Hepatocyte (in vitro differentiated cells): ENCODE data around the gene ZGLP1. TPM values are rescaled to one million over a fixed set of nuclear protein-coding genes. Genes with fewer than 3 reads are reported as not detected.

ENCODE experiments used
- DNase-seq: peaks from one replicate; pipeline ENCODE4 v3.0.0-alpha.2; 2016; ENCODE audit warnings: low spot score
- H2AFZ ChIP-seq: fragments of 200-600 bp; sonication (generic); 2 replicates; pipeline ENCODE4 v1.6.0; 2016; ENCODE audit warnings: antibody characterized with exemption, mild to moderate bottlenecking
- H3K27ac ChIP-seq: fragments of 200-600 bp; sonication (generic); 2 replicates; pipeline ENCODE4 v1.5.1; 2016; ENCODE audit warnings: mild to moderate bottlenecking
- H3K27me3 ChIP-seq: fragments of 200-600 bp; sonication (generic); 2 replicates; pipeline ENCODE4 v1.6.1; 2016
- H3K36me3 ChIP-seq: fragments of 200-600 bp; sonication (generic); replicated peaks from 2 replicates; pipeline ENCODE4 v1.5.1; 2016; ENCODE audit warnings: low read depth; ENCODE audit not compliant: insufficient read depth
- H3K4me1 ChIP-seq: fragments of 200-600 bp; sonication (generic); 2 replicates; pipeline ENCODE4 v1.5.1; 2016; ENCODE audit warnings: mild to moderate bottlenecking, moderate library complexity; ENCODE audit not compliant: insufficient read depth
- H3K4me2 ChIP-seq: fragments of 200-600 bp; sonication (generic); 2 replicates; pipeline ENCODE4 v1.6.0; 2016
- H3K4me3 ChIP-seq: fragments of 200-600 bp; sonication (generic); 2 replicates; pipeline ENCODE4 v1.5.1; 2016; ENCODE audit warnings: mild to moderate bottlenecking
- H3K79me2 ChIP-seq: fragments of 200-600 bp; sonication (generic); 2 replicates; pipeline ENCODE4 v1.6.0; 2017; ENCODE audit warnings: mild to moderate bottlenecking
- H3K9me2 ChIP-seq: fragments of 200-600 bp; sonication (generic); replicated peaks from 2 replicates; pipeline ENCODE4 v1.6.0; 2017; ENCODE audit warnings: mild to moderate bottlenecking; ENCODE audit not compliant: insufficient read depth
- H3K9me3 ChIP-seq: fragments of 200-600 bp; sonication (generic); 2 replicates; pipeline ENCODE4 v1.5.1; 2016; ENCODE audit warnings: low read depth, mild to moderate bottlenecking
- H4K20me1 ChIP-seq: fragments of 200-600 bp; sonication (generic); 2 replicates; pipeline ENCODE4 v1.6.0; 2016; ENCODE audit warnings: mild to moderate bottlenecking; ENCODE audit not compliant: insufficient read depth, poor library complexity, severe bottlenecking
- CTCF ChIP-seq: fragments of 200-600 bp; sonication (generic); IDR thresholded peaks from 2 replicates; pipeline ENCODE4 v1.5.1; 2016; ENCODE audit warnings: antibody characterized with exemption, mild to moderate bottlenecking; ENCODE audit not compliant: poor library complexity
- EZH2 ChIP-seq: fragments of 200-600 bp; sonication (generic); IDR thresholded peaks from 2 replicates; pipeline ENCODE4 v1.6.1; 2016; ENCODE audit warnings: antibody characterized with exemption, mild to moderate bottlenecking, borderline replicate concordance
- EZH2phosphoT487 ChIP-seq: fragments of 200-600 bp; sonication (generic); IDR thresholded peaks from one replicate; pipeline ENCODE4 v1.6.1; 2018; ENCODE audit warnings: antibody characterized with exemption, mild to moderate bottlenecking, low read depth, moderate library complexity; ENCODE audit not compliant: unreplicated experiment, severe bottlenecking
- WGBS: methylation state at CpG from one replicate; pipeline ENCODE4 v1.1.6; 2016; ENCODE audit warnings: low lambda C conversion rate; ENCODE audit errors: missing lambda C conversion rate; 5-methylcytosine and 5-hydroxymethylcytosine counted together
- polyA plus RNA-seq: library from polyadenylated mRNA; unstranded; fragments of >200 nt; fragmentation: Nextera tagmentation; extraction: Ambion mirVana; gene quantifications from 2 replicates; pipeline ENCODE4 v1.2.1, GENCODE V29; 2016
- total RNA-seq: library from RNA; depleted of rRNA; stranded (reverse); fragments of >200 nt; gene quantifications from 2 replicates; pipeline ENCODE4 v1.2.3, GENCODE V29; 2014

Gene ZGLP1
- total and polyA plus RNA-seq, 2 experiments from 2014 or later = 2.6 to 10.3 TPM

- 94% methylated on average over 8 of the region's 8 CpGs for WGBS
- Histone ChIP-seq H3K27me3 (no peaks in the 10 kb centered on the region), H3K36me3 (no peaks in the 10 kb centered on the region), H3K9me2 (no peaks in the 10 kb centered on the region), H3K4me2 (no peak overlapping the region), H3K9me3 (no peaks in the 10 kb centered on the region), H4K20me1 (peaks cover 7% of the 10 kb centered on the region), H3K4me3 (no peak overlapping the region), H2AFZ (no peak overlapping the region), H3K27ac (no peak overlapping the region), H3K79me2 (peaks cover 22% of the 10 kb centered on the region), H3K4me1 (no peaks in the 10 kb centered on the region)
- no peak for DNase-seq
- TF ChIP-seq EZH2phosphoT487 (no peak), CTCF (no peak), EZH2 (no peak)
Measured at GRCh38 chr19:10325732-10326131, 16.1 kb upstream of the ZGLP1 start.

- H3K4me1 ChIP-seq = no peaks in the 10 kb centered on the region
- H4K20me1 ChIP-seq = no peaks in the 10 kb centered on the region
- H3K27ac ChIP-seq = no peak overlapping the region
- DNase-seq = no peak
- H2AFZ ChIP-seq = no peak overlapping the region
- H3K9me3 ChIP-seq = no peaks in the 10 kb centered on the region
- no peaks in the 10 kb centered on the region for H3K27me3 ChIP-seq
- no peaks in the 10 kb centered on the region for H3K79me2 ChIP-seq
- H3K9me2 ChIP-seq = no peaks in the 10 kb centered on the region
- H3K4me2 ChIP-seq = no peak overlapping the region
- TF ChIP-seq EZH2 (no peak), CTCF (no peak), EZH2phosphoT487 (no peak)
- H3K4me3 ChIP-seq = no peak overlapping the region
- 94% methylated on average over 16 of the region's 19 CpGs for WGBS
- no peaks in the 10 kb centered on the region for H3K36me3 ChIP-seq
Measured at GRCh38 chr19:10321874-10322835, 12.5 kb upstream of the ZGLP1 start.

GRCh38 chr19:10321417-10321797, 11.8 kb upstream of the ZGLP1 start:
- TF ChIP-seq EZH2phosphoT487 (no peak), CTCF (no peak), EZH2 (no peak)
- over 99% methylated on average over 11 of the region's 11 CpGs for WGBS
- no peaks in the 10 kb centered on the region for H3K4me1 ChIP-seq
- H3K36me3 ChIP-seq = no peaks in the 10 kb centered on the region
- H4K20me1 ChIP-seq = no peaks in the 10 kb centered on the region
- H2AFZ ChIP-seq = no peak overlapping the region
- no peaks in the 10 kb centered on the region for H3K27me3 ChIP-seq
- H3K9me3 ChIP-seq = no peaks in the 10 kb centered on the region
- no peaks in the 10 kb centered on the region for H3K79me2 ChIP-seq
- no peak overlapping the region for H3K4me2 ChIP-seq
- H3K27ac ChIP-seq = no peak overlapping the region
- no peak overlapping the region for H3K4me3 ChIP-seq
- DNase-seq = no peak
- no peaks in the 10 kb centered on the region for H3K9me2 ChIP-seq
